HL-60/S4 (cell line): ENCODE results near the gene CISD2.
"Not testable (repeated sequence)": the region's sequence is repeated elsewhere in the genome, so short reads cannot be mapped to it uniquely, and the experiment has no call there.

Experiments
- in situ Hi-C: fragments of 300-500 bp; cut with MboI; formaldehyde crosslinking; loops from 2 replicates; pipeline ENCODE4 v1.14.3; 2022; ENCODE audit warnings: low sequenced_read_pairs

CISD2 gene, protein sequence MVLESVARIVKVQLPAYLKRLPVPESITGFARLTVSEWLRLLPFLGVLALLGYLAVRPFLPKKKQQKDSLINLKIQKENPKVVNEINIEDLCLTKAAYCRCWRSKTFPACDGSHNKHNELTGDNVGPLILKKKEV

DNA sequence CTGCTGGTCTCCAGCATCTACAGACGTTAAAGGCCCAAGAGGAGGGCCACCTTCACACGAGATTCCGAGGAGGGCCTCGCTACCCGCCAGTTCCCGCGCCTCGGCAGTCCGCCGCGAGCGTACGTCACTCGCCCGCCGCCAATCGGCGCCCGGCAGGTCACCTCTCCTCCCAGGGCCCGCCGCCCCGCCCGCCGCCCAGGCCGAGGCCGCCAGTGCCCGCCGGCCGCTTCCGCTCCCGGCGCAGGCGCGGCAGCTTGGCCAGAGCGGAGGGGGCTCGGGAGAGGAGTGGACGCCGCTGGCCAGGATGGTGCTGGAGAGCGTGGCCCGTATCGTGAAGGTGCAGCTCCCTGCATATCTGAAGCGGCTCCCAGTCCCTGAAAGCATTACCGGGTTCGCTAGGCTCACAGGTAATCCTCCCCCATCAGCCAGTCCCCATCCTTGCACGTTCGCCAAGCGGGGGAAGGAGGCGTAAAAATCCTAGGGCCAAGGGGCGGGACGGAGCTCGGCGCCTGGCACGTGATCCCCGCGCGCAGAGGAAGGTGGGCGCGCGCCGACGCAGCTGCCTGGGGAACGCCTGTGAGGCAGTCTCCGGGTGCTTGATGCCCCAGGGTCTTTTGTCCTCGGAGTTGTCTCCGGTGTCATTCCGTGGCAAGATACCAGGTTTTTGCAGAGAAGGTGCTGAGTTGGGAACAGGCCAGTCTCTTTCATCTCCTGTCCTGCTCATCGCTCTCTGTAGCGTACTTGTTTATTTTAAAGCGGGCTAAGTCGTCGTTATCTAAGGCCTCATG, at the start of gene CISD2:
Gene CISD2 (plus strand): TSS at position 212 of the 788 bp plus-strand sequence. CDS start 93 bp downstream, at position 305.
- in situ Hi-C loops: no loop called here

DNA sequence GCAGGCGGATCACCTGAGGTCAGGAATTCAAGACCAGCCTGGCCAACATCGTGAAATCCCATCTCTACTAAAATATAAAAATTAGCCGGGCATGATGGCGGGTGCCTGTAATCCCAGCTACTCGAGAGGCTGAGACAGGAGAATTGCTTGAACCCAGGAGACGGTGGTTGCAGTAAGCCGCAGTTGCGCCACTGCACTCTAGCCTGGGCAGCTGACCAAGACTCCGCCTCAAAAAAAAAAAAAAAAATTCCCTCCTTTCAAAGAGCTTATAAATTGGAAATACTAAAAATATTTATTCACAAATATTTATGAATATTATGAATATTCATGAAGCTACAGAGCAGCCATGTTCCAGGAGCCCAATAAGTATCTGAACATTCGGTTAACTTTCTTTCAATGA, 49.7 kb upstream of the CISD2 start:
- in situ Hi-C loops: not testable (repeated sequence)

DNA sequence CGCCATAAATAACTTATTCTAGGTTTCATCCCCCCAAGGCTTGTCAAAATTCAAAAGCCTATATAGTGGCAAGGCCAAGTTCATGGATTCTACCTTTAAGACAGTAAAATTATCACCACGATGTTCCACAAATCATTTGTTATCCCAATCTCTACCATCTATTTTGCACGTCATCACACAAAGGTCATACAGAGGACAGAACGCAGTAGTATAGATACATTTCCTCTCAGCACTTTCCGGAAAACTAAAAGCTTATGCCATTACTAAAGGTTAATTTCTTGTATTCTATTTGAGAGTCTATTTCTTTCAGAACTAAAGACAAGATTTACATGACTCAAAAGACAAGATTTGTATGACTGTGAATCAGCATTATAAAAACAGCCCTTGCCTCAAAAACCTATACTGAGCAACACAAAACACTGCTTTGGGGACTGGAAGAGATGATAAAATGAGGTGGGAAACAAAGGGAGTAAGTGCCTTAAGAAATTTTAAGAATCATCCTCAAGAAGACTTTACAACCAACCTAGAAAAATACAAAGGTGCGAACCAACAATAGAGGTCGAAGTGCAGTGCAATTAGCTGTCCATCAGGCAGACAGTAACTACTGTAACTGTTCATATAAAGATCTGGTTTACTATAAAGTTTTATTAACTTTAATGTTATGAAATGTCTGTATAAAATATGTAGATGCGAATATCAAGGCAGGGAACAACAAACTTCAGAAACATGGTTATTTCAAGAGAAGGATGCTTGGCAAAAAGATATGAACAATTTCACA, 49.0 kb upstream of the CISD2 start:
- in situ Hi-C loops: no loop called here

DNA sequence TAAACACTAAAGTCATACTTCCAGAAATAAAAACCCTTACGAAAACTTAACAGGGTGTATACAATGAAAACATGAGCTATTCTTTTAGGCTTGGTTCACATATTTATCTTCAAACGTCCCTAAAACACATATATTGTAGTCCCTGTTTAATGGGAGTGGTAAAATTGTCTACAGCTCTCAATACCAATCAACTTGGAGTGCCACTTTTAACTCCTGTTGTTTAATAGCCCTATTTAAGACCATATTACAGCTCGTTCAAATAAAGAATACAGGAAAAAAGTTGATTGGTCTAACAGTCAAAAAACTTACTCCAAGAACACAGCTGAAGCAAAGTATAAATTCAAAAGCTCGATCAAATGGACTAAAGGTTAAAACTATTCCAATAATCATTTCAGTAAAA, 45.3 kb upstream of the CISD2 start:
- in situ Hi-C loops: no loop called here

DNA sequence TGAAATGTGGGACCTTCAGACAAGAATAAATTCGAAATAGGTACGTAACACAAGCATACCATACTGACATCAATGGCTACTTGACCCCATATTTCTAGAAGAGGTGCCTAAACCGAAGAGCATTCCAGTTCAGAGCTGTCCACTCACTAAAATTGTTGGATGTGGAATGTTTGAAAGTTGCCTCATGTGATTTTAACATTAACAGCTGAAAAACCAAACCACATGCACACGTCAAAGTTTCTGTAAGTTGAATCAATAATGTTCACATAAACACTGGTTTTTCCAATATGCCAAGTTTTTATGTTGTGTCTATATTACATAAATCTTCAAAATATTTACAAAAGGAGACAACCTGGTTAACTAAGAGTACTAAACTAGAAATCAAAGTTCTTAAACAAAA, 44.9 kb upstream of the CISD2 start:
- in situ Hi-C loops: no loop called here

DNA sequence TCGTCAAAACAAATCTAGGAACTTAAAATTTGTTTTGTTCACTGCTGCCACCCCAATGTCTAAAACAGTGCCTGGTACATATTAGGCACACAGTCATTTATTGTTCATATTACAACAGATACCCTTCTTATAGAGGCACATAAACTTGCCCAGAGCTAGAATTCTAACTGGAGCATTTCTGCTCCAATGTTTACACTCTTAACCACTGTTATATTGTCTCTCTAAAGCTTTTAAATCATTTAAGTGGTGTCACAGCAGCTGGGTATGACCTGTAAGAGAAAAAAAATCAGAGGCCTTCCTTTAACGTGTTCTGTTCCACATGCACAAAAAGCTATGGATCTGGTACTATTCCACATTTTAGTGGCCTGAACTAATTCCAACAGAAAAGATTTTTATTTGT, 44.4 kb upstream of the CISD2 start:
- in situ Hi-C loops: no loop called here

DNA sequence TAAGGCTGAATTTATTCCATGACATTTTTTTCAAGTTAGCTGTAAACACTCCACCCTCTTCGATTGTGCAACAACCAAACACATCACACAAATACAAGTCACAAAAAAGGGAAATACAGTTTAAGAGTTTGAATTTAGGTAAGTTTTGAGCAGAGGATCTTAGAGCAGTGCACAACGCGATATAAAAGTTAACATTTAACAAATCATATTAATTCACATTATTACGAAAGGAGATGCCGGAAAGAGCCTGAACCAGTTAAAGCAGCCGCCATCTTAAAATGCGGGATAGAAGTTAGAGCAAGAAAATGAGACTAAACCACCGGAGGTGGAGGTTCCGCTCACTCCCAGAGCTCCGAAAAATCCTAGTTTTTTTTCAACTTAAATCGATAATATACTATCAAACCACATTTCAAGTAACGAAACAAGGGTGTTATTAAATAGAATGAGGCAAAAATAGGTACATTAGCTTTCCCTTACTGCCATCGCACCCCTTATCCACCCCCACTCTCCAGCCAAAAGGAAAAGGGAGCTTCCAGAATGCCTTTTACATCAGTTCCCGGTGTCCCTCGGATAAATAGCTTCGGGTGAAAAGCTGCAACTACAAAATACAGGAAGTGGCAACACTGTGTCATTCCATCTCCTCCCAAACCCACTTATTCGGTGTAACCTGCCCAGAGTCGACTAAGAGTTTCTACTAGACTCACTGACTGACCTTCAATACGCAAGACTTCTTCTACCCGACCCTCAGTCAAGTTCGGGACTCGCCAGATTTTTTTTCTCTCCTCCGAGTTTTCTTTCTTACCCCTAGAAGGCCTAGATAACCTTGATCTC, 43.3 kb upstream of the CISD2 start:
- in situ Hi-C loops: no loop called here

DNA sequence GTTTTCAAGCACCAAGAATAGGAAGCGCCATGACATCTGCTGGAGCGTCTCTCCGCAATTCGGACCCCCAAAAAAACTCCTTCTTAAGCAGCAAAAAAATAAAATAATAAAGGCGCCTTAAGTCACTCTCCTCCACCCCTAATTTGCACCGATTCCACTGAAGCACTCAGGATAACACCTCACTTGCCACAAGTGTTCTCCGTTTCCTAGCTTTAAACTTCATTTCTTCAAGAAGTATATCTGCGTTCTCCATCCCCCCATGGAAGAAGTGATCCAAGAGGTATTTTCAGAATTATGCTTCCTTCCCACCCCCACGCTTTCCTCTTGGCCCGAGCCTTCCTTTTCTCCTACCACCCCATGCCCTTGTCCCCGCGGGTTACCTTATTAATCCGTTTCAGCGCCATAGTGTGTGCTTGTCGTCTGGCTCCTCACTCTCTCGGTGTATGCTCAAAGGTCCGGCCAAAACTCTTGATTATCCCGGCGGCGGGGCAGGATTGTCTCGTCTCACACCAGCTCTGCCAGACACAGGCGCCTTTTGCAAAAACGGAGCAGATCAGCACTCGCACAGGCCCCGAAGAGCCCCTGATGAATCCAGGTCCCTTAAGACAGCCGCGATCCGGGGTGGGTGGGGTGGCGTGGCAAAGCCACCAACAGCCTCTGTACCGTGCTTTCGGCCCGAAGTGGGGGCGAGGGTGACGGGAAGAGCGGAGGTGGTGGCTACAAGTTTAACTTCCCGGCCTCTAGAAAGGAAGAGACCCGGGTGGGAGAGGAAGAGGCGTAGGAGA, 42.5 kb upstream of the CISD2 start:
- in situ Hi-C loops: no loop called here

DNA sequence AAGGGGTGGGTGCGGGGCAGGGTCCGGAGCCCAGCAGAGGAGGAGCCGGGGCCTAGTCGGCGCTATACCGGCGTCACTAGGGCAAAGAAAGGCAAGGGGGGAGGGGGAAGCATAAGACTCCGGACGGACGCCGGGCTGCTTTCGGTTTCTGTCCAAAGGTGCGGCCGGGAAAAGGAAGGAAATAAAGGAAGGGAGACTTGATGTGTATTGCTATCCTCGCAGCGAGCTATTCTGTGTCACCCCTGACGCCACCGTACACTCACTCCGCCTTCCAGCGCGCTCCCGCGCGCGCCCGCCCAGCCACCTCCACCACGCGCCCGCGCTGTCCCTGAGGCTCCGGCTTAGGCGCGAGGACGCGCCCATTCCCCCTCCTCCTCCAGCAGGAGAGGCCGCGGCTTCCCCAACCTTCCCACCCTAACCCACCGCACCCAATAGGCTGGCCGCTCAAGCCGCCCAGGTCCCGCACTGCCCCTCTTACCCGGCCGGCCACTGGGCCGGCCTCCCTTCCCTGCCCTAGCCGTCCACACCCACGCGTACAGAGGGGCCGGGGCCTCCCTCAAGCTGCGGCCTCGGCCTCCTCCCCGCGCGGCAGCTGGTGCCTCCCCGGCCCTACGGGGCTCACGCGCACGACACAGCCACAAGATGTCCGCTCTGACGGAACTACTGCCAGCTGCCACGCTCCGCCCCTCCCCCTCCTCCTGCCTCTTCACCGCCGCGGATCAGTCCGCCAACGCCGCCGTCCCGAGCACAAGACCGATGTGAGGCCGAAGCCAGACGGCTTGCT, 41.7 kb upstream of the CISD2 start, which contains the start of gene UBE2D3:
Gene UBE2D3 (minus strand): TSS at position 662 of the 784 bp plus-strand sequence. CDS start 1,043 bp downstream, outside the sequence.
- in situ Hi-C loops: no loop called here

DNA sequence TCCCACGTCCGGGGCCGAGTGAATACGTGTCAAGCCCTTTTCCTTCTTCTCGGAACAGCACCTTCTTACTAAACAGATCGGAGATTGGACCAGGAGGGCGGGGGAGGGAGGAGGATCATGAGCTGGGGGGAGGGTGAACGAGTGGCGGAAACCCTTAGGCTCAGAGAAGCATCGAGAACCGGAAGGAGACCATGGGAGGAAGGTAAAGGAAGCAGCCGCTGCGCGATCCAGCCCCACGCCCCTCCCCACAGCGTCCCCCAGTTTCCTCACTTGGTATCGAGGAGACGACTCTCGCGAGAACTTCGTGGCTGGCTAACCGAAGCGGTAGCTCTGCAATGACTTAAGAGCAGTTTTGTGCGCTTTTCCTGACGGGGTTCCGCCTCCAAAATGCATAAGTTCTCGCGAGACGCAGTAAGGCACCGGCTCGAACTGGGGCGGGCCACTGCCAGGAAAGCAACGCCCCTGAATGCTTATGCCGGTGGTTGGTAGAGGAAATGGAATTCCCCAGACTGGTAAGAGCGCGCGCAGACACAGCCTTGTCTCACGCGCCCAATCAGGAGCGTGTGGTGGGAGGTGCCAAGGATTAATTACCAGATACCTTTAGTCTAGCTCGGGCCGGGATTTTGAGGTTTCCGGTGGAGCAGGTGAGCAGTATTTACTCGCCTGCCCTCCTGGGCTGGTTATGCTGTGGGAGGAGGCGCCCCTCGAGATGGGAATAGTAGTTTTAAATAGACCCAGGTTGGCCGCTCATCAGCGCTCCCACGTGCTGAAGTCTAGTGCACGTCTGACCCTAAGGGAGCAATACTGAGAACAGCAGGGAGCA, 40.9 kb upstream of the CISD2 start:
- in situ Hi-C loops: no loop called here

DNA sequence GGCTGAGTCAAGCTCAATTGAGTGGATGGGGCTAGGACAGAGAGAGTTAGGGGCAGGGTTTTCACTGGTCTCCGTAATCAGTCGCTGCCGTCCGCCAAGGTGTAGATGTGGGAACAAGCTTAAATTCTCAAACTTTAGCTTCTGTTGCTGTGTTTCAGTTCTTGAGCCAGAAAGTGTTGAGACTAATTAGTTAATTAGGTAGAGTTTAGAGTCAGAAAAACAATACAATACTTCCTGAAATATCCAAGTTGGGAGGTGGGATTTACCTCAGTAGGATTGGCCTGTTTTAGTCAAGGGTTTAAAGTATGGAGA, 40.3 kb upstream of the CISD2 start:
- in situ Hi-C loops: no loop called here

DNA sequence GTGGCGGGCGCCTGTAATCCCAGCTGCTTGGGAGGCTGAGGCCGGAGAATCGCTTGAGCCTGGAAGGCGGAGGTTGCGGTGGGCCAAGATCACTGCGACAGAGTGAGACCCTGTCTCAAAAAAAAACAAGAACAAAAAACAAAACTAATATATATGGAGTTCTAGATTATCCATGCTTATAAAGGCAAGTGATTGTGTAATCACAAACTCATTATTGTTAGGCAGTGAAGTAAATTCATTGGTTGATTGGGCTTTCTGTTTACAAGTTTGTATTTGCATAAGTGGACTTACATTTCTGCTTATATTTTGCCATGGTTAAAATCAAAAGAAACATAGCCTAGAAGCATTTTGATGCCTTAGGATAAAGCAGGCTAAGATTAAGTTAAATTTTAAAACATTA, 39.0 kb upstream of the CISD2 start:
- in situ Hi-C loops: no loop called here

DNA sequence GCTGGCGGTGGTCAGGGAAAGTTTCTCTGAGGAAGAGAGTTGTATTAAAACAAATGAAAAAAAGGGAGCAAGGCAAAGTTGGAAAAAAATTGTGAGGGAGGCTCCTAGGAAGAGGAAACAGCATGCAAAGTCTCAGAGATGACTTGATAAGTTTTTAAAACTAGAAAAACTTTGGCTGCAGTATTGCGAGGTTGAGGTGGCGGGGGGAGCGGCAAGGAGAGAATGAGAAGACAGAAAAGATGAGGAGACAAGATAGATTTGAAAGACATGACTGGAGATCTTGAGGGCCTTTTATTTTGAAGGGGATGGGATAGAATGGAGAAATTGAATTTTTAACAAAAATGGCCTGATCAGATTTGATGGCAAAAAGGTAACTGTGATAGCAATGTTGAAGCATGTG, 36.7 kb upstream of the CISD2 start:
- in situ Hi-C loops: no loop called here

DNA sequence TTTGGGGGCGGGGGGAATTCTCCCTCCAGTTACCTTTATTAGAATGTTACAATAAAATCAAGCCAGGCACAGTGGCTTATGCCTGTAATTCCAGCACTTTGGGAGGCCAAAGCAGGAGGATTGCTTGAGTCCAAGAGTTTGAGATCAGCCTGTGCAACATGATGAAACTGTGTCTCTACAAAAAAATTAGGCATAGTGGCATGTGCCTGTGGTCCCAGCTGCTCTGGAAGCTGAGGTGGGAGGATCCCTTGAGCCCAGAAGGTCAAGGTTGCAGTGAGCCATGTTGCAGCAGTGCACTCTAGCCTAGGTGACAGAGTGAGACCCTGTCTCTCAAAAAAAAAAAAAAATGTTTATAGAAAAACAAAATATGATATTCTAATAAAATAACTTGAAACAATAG, 36.1 kb upstream of the CISD2 start:
- in situ Hi-C loops: no loop called here

DNA sequence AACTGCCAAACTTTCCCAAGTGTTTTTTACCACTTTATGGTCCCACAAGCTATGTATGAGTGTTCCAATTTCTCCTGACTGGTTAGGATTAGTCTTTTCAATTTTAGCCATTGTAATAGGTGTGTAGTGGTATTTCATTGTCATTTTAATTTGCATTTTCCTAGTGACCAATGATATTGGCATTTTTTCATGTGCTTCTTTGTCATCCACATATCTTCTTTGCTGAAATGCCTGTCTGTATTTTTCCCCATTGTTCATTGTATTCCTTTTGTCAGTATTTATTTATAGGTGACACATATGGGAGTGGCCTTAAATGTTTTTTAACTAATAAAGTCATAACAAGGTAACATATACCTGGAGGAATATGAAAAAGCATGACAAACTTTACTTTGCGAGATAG, 32.2 kb upstream of the CISD2 start:
- in situ Hi-C loops: no loop called here

DNA sequence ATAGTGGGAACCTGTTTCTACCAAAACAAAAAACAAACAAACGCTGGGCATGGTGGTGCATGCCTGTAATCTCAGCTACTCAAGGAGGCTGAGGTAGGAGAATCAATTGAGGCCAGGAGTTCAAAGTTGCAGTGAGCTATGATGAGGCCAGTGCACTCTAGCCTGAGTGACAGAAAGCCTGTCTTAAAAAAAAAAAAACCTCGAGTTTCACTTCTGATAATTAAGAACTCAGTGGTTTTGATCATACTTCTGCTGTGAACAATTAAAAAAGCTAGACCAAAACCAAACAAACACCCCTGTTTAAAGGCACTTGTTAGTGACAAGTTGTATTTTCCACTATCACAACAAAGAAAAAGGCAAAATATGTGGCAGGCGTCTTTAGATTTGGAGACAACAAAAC, 26.4 kb upstream of the CISD2 start:
- in situ Hi-C loops: no loop called here

DNA sequence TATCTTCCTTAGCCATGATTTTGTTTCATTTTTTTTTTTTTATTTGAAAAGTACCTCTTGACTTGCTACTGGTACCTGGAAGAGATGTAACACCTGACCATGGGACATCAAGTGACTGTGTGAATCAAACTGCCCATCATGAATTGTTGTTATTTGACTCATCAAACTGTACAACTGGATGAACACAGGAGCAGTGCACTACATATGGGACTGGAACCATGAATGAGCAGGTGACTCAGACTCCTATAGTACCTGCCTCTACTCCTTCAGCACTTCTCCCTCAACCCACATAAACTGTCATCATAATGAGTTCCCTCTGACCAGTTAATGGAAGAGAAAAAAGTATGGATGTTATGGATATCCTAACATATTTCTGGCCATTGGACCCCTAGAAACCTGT, 25.5 kb upstream of the CISD2 start:
- in situ Hi-C loops: no loop called here

DNA sequence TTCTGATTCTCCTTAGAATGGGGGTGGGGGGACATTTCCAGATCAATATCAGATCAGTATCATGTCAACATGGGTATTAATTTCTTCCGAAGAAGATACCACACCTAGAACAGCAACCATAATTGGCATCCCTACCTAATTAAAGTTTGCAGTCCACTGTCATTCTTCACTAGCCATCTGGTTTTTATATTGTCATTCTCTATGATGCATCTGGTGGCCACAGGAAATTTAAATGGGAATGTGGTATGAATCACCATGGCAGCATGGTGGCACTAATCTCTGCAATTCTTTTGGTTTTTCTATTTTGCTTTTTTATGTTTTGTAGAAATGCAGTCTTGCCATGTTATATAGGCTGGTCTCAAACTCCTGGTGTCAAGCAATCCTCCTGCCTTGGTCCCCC, 24.9 kb upstream of the CISD2 start:
- in situ Hi-C loops: no loop called here

DNA sequence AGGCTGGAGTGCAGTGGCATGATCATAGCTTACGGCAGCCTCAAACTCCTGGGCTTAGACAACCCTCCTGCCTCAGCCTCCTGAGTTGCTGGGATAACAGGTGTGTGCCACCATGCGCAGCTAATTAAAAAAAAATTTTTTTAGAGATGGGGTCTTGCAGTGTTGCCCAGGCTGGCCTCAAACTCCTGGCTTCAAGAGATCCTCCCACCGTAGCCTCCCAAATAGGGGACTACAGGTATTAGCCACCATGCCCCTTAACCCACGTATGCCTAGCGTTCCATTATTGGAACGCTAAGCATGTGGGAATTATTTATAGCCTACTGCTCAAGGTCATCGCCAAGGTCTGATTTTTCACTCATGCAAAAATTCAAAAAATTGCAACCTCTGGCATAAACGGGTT, 21.1 kb upstream of the CISD2 start:
- in situ Hi-C loops: no loop called here
